HCT116 (cell line): ENCODE measurements around the gene OR1E1.

ENCODE experiments used
- EZH2phosphoT487 ChIP-seq: fragments of 200-600 bp; IDR thresholded peaks from 2 replicates; pipeline ENCODE4 v1.6.1; 2018; ENCODE audit warnings: antibody characterized with exemption, borderline replicate concordance
- FOSL1 ChIP-seq: IDR thresholded peaks from 2 replicates; pipeline ENCODE4 v1.6.1; 2012; ENCODE audit warnings: low read depth
- SP1 ChIP-seq: IDR thresholded peaks from 2 replicates; pipeline ENCODE4 v1.6.1; 2012; ENCODE audit warnings: low read depth
- TF ChIP-seq, protein P1 (sequence below): IDR thresholded peaks from 2 replicates; pipeline ENCODE4 v1.6.1; 2012

DNA sequence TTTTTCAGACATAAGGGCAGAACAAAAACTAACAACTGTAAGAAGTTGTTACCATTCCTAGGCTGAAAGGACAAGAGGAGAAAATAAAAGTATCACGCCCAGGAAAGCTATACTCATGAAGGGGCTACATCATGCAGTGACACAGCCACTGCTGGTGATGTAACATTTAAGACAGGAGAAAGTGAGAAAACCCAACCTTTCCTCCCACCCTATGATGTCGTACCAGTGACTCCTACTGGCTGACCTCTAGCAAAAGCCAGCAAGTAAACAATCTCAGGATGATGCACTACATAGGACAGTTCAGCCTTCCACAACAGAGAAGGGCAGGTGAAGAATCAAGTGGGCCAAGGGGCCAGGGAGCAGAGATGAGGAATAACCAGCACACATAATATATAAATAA, 49.4 kb upstream of the OR1E1 start:
- TF ChIP-seq SP1 (no peak), EZH2phosphoT487 (no peak), FOSL1 (no peak)
- TF ChIP-seq, protein P1, sequence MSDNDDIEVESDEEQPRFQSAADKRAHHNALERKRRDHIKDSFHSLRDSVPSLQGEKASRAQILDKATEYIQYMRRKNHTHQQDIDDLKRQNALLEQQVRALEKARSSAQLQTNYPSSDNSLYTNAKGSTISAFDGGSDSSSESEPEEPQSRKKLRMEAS: no peak
